NB4 (cell line): ENCODE measurements around the gene ZNF229.
"Not testable (repeated sequence)": the region's sequence is repeated elsewhere in the genome, so short reads cannot be mapped to it uniquely, and the experiment has no call there.

Source experiments
- DNase-seq: peaks from one replicate; pipeline ENCODE4 v3.0.0; 2010; ENCODE audit warnings: low read depth
- H3K4me3 ChIP-seq: one replicate; pipeline ENCODE4 v1.5.1; 2011; ENCODE audit warnings: mild to moderate bottlenecking, low read depth, low read length, moderate library complexity
- MYC ChIP-seq: IDR thresholded peaks from 2 replicates; pipeline ENCODE4 v1.6.1; 2011; ENCODE audit warnings: low read depth, low read length
- POLR2A ChIP-seq: IDR thresholded peaks from 2 replicates; pipeline ENCODE4 v1.6.1; 2011; ENCODE audit warnings: mild to moderate bottlenecking; ENCODE audit not compliant: insufficient read length; ENCODE audit errors: extremely low read depth
- TF ChIP-seq, protein P1 (sequence below): IDR thresholded peaks from 2 replicates; pipeline ENCODE4 v1.6.1; 2011; ENCODE audit warnings: low read depth, low read length
- TF ChIP-seq, protein P2 (sequence below): IDR thresholded peaks from one replicate; pipeline ENCODE4 v1.5.1; 2012; ENCODE audit warnings: low read depth, low read length

The ZNF229 gene

GRCh38 chr19:44452367-44452766, 4.1 kb upstream of the ZNF229 start:
- no peak for DNase-seq
- TF ChIP-seq, protein P1, sequence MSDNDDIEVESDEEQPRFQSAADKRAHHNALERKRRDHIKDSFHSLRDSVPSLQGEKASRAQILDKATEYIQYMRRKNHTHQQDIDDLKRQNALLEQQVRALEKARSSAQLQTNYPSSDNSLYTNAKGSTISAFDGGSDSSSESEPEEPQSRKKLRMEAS = no peak
- TF ChIP-seq, protein P2, sequence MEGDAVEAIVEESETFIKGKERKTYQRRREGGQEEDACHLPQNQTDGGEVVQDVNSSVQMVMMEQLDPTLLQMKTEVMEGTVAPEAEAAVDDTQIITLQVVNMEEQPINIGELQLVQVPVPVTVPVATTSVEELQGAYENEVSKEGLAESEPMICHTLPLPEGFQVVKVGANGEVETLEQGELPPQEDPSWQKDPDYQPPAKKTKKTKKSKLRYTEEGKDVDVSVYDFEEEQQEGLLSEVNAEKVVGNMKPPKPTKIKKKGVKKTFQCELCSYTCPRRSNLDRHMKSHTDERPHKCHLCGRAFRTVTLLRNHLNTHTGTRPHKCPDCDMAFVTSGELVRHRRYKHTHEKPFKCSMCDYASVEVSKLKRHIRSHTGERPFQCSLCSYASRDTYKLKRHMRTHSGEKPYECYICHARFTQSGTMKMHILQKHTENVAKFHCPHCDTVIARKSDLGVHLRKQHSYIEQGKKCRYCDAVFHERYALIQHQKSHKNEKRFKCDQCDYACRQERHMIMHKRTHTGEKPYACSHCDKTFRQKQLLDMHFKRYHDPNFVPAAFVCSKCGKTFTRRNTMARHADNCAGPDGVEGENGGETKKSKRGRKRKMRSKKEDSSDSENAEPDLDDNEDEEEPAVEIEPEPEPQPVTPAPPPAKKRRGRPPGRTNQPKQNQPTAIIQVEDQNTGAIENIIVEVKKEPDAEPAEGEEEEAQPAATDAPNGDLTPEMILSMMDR = no peak
- TF ChIP-seq POLR2A (no peak), MYC (no peak)
- no peak overlapping the region for H3K4me3 ChIP-seq

GRCh38 chr19:44451687-44452086, 3.4 kb upstream of the ZNF229 start:
- DNase-seq = no peak
- TF ChIP-seq MYC (no peak), POLR2A (no peak)
- TF ChIP-seq, protein P2 = no peak
- TF ChIP-seq, protein P1 = no peak
- H3K4me3 ChIP-seq = no peak overlapping the region

GRCh38 chr19:44438441-44438840, 9.8 kb downstream of the ZNF229 start:
- TF ChIP-seq POLR2A (no peak), MYC (no peak)
- TF ChIP-seq, protein P2 = no peak
- TF ChIP-seq, protein P1 = no peak
- H3K4me3 ChIP-seq = no peak overlapping the region
- DNase-seq = no peak

DNA sequence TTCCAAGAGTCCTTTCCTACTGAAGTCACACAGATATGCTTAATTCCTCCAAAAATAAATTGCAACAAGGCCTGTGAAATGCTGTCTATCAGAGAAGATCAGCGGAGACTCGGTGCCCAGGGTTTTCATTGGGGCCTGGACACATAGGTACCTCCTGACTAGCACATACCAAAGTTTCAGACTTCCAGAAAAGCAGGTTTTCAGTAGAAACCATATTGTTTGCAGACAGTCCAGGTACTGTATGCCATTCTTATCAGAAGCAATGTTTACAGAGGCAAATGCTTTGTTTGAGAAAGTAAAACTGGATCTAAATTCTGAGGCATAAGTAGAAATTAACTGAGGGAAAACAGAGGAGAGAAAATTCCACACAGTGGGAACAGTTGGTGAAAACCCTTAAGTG, 12.8 kb downstream of the ZNF229 start:
- DNase-seq = no peak
- H3K4me3 ChIP-seq = no peak overlapping the region
- no peak for TF ChIP-seq POLR2A
- TF ChIP-seq MYC = no peak
- TF ChIP-seq, protein P1 = no peak
- TF ChIP-seq, protein P2 = no peak

DNA sequence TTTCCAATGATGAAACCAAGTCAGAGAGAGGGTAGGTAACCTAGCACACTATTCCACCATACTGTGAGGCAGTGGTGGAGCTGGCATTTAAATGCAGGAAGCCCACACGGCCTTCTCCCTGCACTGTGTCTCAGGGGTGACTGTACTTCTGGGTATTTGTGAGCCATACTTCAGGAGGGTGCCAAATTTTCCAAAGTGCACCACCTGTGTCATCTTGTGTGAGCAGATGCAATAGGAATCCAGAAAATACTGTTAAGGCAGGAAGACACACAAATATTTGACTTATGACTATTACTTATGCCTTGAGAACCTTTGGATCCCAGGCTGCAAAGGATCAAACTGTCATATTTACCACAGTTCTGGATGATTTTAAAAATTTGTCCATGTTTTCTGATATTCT, 17.3 kb downstream of the ZNF229 start:
- H3K4me3 ChIP-seq = no peak overlapping the region
- no peak for DNase-seq
- TF ChIP-seq, protein P2 = no peak
- no peak for TF ChIP-seq POLR2A
- TF ChIP-seq, protein P1 = no peak
- TF ChIP-seq MYC = no peak

GRCh38 chr19:44415553-44415952, 32.7 kb downstream of the ZNF229 start:
- not testable (repeated sequence) for H3K4me3 ChIP-seq, DNase-seq
